K562 (cell line): ENCODE results near the gene LBHD1. TPM values are rescaled to one million over a fixed set of nuclear protein-coding genes. Genes with fewer than 3 reads are reported as not detected.
A peak's percentile ranks its signal among the peaks of the same experiment; 100 is the strongest.

Source experiments
- ATF1 ChIP-seq, 2 experiments: fragments of 450-650 bp in 1 of 2; IDR thresholded peaks; 2 replicates each; pipeline ENCODE4 v1.6.1; 2016; ENCODE audit warnings: missing compliant biosample characterization in 1 of 2, missing genetic modification characterization in 1 of 2
- CBFB ChIP-seq: sonication (generic); formaldehyde crosslinking; IDR thresholded peaks from 2 replicates; pipeline ENCODE4 v1.4.0; 2020; ENCODE audit warnings: mild to moderate bottlenecking, missing genetic modification reagents
- E2F3 ChIP-seq: fragments of 250-450 bp; sonication (Bioruptor Pico); IDR thresholded peaks from 2 replicates; pipeline ENCODE4 v1.4.0; 2020; ENCODE audit warnings: mild to moderate bottlenecking
- LEF1 ChIP-seq: fragments of 450-650 bp; IDR thresholded peaks from 2 replicates; pipeline ENCODE4 v1.6.1; 2016; ENCODE audit warnings: mild to moderate bottlenecking
- RCOR1 ChIP-seq, 2 experiments: IDR thresholded peaks; 2 replicates each; pipeline ENCODE4 v1.6.1; 2012; ENCODE audit warnings: low read depth in 2 of 2, low read length in 2 of 2, borderline replicate concordance in 1 of 2, improper control_type of control experiment in 1 of 2
- SAFB ChIP-seq: fragments of 200-400 bp; formaldehyde crosslinking; IDR thresholded peaks from 2 replicates; pipeline ENCODE4 v1.6.1; 2017; ENCODE audit warnings: low read depth, low read length, borderline replicate concordance
- SIN3A ChIP-seq, 2 experiments: fragments of 150-350 bp in 1 of 2; IDR thresholded peaks; 2 replicates each; pipeline ENCODE4 v1.6.1; 2011 to 2016; ENCODE audit warnings: borderline replicate concordance in 2 of 2, low read depth in 2 of 2, low read length in 2 of 2, mild to moderate bottlenecking in 2 of 2, moderate library complexity in 2 of 2; ENCODE audit not compliant: control insufficient read depth in 1 of 2
- SMARCC2 ChIP-seq: fragments of 450-650 bp; IDR thresholded peaks from 2 replicates; pipeline ENCODE4 v1.6.1; 2017; ENCODE audit warnings: antibody characterized with exemption, moderate library complexity, mild to moderate bottlenecking, low read depth
- SOX6 ChIP-seq: fragments of 450-650 bp; IDR thresholded peaks from 2 replicates; pipeline ENCODE4 v1.6.1; 2014; ENCODE audit warnings: mild to moderate bottlenecking
- SP2 ChIP-seq: IDR thresholded peaks from 2 replicates; pipeline ENCODE4 v1.6.1; 2011; ENCODE audit warnings: mild to moderate bottlenecking, low read depth, low read length, moderate library complexity; ENCODE audit not compliant: poor library complexity, severe bottlenecking; ENCODE audit errors: extremely low read depth
- THRB ChIP-seq: fragments of 450-650 bp; formaldehyde crosslinking; conservative IDR thresholded peaks from 2 replicates; pipeline ENCODE4 v1.4.0; 2022; ENCODE audit warnings: mild to moderate bottlenecking, missing genetic modification characterization
- ZFP1 ChIP-seq: fragments of 450-650 bp; formaldehyde crosslinking; IDR thresholded peaks from 2 replicates; pipeline ENCODE4 v1.4.0; 2020; ENCODE audit warnings: mild to moderate bottlenecking, mixed read lengths
- ZNF282 ChIP-seq: sonication (generic); formaldehyde crosslinking; IDR thresholded peaks from 2 replicates; pipeline ENCODE4 v1.8.1; 2023; ENCODE audit warnings: missing genetic modification reagents
- ZNF311 ChIP-seq: fragments of 250-450 bp; sonication (Bioruptor Pico); IDR thresholded peaks from 2 replicates; pipeline ENCODE4 v1.4.0; 2020; ENCODE audit warnings: mild to moderate bottlenecking, moderate library complexity
- ZNF57 ChIP-seq: fragments of 450-650 bp; formaldehyde crosslinking; IDR thresholded peaks from 2 replicates; pipeline ENCODE4 v1.4.0; 2020; ENCODE audit warnings: mild to moderate bottlenecking, moderate library complexity
- polyA plus RNA-seq, 8 experiments: library from polyadenylated mRNA; depleted of rRNA in 4 of 8; stranded (reverse) in 5 of 8; unstranded in 3 of 8; fragments of >200 nt; fragmentation: Nextera tagmentation in 2 of 8; fragmentation: Illumina TruSeq in 1 of 8; extraction: Ambion mirVana in 2 of 8; extraction: Trizol in 1 of 8; gene quantifications; 2 replicates each; pipeline versions ENCODE4 v1.2.1 to v1.2.3, GENCODE V29; 2011 to 2014; ENCODE audit warnings: inconsistent platforms in 1 of 8, missing spikeins in 1 of 8
- total RNA-seq, 7 experiments: library from RNA; depleted of rRNA in 6 of 7; stranded (reverse); fragments of >200 nt in 6 of 7; fragmentation: Illumina TruSeq in 2 of 7; extraction: Trizol in 2 of 7; gene quantifications; 2 replicates each; pipeline versions ENCODE4 v1.2.1 to v1.2.3, GENCODE V29; 2011 to 2021; ENCODE audit warnings: low replicate concordance in 1 of 7

The LBHD1 gene
- total and polyA plus RNA-seq, 9 of the 15 experiments (the other 6 are each of a cell fraction or from before 2014, with no cell fraction given), result 2.6 to 28.0 (median 12.5) TPM

- no peak for TF ChIP-seq THRB
- TF ChIP-seq SAFB, result peak; percentile 80
- 0 out of 2 replicates have a peak, but pooled peaks have one; percentile 5 for TF ChIP-seq ZNF57 (CRISPR knock-in tag)
- peak; percentile 59; the same call in 1 of the 2 replicates for TF ChIP-seq E2F3 (CRISPR knock-in tag)
- TF ChIP-seq ATF1 (CRISPR knock-in tag; IDR thresholded peaks at IDR 0.05), result no peak
- peak; percentile 63 for TF ChIP-seq ATF1 (tag; IDR thresholded peaks at IDR 0.05)
- TF ChIP-seq SOX6, result peak; percentile 62
- TF ChIP-seq LEF1, result peak; percentile 36; the same call in 1 of the 2 replicates
- no peak for TF ChIP-seq ZFP1 (CRISPR knock-in tag)
- no peak for TF ChIP-seq ZNF311
- TF ChIP-seq RCOR1 (IDR thresholded peaks at IDR 0.05; ENCODE audit: borderline replicate concordance in 1 of 2, low read depth in 2 of 2, low read length in 2 of 2), result peak in 1 of 2 experiments; percentile 4; a peak in 1 of 4 replicates
- TF ChIP-seq SMARCC2, result no peak
- TF ChIP-seq ZNF282 (CRISPR knock-in tag), result no peak
- no peak for TF ChIP-seq CBFB (CRISPR knock-in tag)
- peak; percentile 52 to 85; a peak in 2 of 4 replicates for TF ChIP-seq SIN3A (IDR thresholded peaks at IDR 0.05; ENCODE audit: borderline replicate concordance in 2 of 2, control insufficient read depth in 1 of 2, low read depth in 2 of 2, low read length in 2 of 2)
- peak; percentile 97 for TF ChIP-seq SP2
Observed at GRCh38 chr11:62671608-62672389, at the start of gene LBHD1, which contains the start of gene UQCC3 (continued).
